Endothelial cell of umbilical vein (primary cell): Measurements from ENCODE around the gene SYNDIG1.

Experiments
- CTCF ChIP-seq, 2 donors: IDR thresholded peaks; 1 replicate in 1 of 2; 2 replicates in 1 of 2; pipeline ENCODE4 v1.5.1; 2011; ENCODE audit warnings: low read length in 2 of 2, mild to moderate bottlenecking in 2 of 2, moderate library complexity in 2 of 2, control low read depth in 1 of 2, inconsistent platforms in 1 of 2, low read depth in 1 of 2; ENCODE audit not compliant: insufficient read depth in 1 of 2; ENCODE audit errors: extremely low read depth in 1 of 2
- JUN ChIP-seq: IDR thresholded peaks from 2 replicates; pipeline ENCODE4 v1.6.1; 2011; ENCODE audit warnings: borderline replicate concordance, low read depth; ENCODE audit not compliant: insufficient read length, insufficient read depth

DNA sequence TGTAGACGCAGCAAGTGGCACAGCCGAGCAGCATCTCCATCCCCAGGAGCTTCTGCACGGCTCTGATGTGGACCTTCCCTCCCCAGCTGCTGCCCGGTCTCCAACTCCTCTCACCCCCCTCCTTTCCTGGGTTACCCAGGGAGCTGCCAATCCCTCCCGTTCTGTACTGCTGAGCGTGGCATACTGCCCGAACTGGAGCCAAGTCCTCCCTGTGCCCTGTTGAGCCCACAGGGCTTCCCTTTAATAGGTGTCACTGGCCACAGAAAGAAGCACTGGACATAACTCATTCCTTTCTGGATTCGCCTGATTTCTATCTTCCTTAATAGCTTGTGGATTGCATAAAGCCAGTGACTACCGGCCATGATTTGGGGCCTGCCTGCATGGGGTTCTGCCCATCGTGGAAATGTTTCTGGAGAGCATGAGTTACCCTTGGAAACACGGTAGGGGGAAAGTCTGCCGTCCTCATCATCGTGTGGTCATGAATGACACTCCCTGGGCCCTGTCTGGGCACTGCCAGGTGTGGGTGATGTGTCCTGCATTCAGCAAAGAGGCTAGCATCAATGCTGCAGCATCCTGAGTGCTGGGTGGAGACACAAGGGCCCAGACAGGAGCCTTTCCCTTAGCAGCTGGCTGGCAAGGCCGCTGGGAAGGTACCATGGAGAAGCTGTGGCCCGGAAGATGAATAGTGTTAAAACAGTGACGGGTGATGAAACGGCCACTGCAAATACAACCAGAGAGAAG, 189.7 kb downstream of the SYNDIG1 start:
- no peak for TF ChIP-seq CTCF (IDR thresholded peaks at IDR 0.05; ENCODE audit: extremely low read depth in 1 of 2, insufficient read depth in 1 of 2, low read depth in 1 of 2, low read length in 2 of 2)
- no peak for TF ChIP-seq JUN
